HG03442 (cell line): ENCODE data around the gene ZBTB20.

ENCODE experiments used
- ATAC-seq: cut with Tn5 transposase; IDR thresholded peaks from one replicate; pipeline ENCODE4 v1.9.1; 2021; ENCODE audit warnings: mild to moderate bottlenecking, moderate library complexity; ENCODE audit not compliant: unreplicated experiment

Gene ZBTB20

DNA sequence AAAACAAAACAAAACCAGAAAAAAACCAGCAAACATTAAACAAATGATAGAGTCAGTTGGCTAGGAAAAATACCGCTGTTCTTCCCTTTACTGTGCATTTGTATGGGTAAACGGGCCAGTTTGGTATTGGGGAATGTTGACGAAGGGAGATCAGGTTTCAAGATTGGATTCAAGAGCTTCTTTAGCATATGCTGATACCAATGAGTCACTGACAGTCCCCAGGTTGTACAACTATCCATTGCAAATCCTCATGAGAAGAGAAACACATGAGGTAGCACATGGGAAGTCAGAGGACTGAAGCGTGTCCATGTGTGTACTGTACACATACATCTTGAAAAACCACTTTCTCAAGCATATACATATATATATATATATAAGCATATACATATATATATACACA lies 827.6 kb downstream of the ZBTB20 start:
- no peak for ATAC-seq

DNA sequence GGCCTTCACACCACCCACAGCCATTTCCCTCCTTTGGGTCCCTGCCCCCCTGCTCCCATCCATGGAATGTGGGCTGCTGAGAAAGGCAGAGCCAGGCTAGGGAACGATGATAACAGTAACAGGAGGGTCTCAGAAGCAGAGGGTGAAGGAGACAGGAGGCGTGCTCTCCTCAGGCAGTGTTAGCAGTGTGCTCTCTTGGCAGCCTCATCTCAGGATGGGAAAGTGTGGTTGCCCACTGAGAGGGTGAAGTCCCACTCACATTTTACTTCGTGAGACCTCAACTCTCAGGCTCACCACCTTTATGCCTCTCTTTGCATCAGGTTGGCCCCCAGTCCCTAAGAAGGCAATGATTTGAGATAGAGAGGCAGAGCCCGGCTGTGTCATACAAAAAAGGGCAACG lies 828.8 kb downstream of the ZBTB20 start:
- no peak for ATAC-seq

DNA sequence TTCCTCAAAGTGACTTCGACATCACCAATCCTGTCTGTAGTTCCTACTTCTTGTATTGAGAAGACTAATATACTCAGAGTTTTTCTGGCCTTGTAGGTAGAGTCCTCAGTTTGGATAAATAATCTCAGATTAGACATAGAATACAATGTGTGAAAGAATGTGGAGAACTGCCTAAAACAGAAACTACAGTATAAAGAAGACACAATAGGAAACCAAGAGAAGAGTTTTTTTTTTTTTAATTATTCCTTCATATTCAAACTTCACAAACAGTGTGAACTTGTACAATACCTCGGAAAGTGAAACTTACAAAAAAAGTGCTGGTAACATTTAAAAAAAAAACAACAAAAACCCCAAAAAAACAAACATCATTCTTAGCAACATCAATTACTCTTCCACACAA lies 832.8 kb downstream of the ZBTB20 start:
- ATAC-seq = no peak

DNA sequence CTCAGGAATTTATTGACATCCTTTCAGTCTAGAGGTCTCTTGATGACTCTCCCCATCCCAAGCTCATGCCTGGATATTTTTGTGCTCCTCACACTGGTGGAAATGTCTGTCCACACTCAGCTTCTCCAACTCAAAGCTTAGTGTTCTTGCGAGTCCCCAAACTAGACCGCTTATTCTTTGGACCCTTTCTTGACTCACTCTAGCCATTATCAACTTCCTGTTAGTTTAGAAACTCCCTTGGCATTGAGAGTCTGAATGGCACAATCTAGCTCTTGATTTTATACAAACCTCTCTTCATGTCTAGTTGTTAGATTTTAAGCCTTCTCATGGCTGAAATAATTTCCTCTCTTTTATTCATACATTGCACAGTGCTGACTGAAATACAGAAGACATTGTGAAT lies 833.7 kb downstream of the ZBTB20 start:
- ATAC-seq = no peak

DNA sequence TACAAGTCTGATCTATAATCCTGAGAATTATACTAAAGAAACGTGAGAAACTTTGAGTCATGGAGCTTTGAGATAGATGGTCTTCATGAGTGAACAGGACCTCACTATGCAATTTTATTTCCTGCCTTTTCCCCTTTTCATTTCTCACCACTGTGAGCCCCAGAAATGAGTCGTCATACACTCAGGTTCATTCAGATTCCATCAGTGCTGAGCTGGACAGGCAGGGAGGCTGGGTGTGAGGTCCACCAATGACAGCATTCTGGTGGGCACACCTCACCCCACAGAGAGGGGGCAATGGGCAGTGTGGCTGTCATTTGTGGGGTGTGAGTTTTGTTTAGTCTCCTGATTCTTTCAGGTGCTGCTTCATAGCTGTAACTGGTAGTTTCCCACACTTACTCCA lies 836.4 kb downstream of the ZBTB20 start:
- ATAC-seq = no peak

DNA sequence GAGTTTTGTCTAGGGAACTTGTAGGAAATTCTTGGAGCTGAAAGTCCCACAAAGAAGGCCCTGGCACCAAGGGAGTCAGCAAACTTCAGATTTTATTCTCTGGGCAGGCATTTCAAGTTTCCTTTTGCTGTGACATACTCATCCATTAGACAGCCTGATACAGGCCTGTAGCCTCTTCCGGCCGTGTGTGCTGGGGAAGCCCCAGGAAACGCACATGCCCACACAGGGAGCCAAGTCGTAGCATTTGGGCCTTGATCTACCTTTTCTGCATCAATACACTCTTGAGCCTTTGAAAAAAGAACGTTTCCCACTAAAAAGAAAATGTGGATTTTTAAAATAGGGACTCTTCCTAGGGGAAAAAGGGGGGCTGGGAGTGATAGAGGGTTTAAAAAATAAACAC lies 838.3 kb downstream of the ZBTB20 start:
- peak; percentile 88 for ATAC-seq

DNA sequence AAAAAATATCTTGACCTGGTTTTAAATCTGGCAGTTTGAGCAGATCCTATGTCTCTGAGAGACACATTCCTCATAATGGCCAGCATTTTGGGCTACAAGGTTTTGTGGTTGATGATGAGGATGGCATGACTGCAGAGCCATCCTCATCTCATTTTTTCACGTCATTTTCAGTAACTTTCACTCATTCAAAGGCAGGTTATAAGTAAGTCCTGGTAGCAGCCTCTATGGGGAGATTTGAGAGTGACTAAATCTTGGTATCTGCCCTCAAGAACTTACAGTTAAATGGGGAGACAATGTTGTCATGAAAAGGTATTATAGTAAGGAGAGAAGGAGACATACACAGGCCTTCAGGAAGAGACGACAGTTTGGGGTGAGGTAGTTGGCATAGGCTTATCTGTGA lies 838.7 kb downstream of the ZBTB20 start:
- ATAC-seq = peak; percentile 10

DNA sequence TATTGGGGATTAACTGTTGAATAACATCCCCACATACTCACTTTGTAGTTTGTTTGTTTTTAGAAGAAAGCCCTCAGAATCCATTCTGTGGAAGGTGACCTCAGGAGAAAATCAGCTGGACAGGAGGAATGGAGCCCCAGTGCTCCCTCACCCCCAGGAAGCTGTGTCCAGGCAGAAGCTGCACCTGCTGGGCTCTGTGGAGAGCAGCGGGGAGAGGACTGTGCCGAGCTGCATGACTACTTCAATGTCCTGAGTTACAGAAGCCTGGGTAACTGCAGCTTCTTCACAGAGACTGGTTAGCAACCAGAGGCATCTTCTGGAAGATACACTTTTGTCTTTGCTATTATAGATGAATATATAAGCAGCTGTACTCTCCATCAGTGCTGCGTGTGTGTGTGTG lies 839.3 kb downstream of the ZBTB20 start:
- ATAC-seq = no peak

DNA sequence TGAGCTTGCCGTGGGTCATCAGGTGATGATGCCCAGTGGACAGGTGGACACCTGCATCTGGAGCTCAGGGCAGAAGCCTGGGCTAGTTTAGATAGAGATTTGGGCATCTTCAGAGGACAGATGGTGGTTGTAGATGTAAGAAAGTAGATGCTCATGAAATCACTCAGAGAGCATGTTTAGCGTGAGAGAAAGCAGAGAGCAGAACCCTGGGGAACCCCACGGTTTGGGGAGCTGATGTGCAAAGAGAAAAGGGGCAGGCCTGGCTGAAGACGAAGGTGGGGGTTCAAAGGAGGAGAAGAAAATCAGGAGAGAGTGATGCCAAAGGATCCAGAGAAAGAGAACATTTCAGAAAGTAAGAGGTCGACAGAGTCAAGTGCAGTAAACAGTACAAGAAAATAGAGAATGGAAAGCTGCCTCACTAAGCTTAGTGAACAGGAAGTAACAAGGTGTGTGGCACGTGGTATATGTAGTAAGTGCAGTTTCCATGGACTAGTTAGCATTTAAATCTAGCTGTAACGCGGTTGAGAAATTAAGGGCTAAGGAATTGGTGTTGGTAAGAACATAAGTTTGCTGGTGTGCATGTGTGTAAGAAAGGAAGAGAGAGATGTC lies 839.8 kb downstream of the ZBTB20 start:
- ATAC-seq = peak; percentile 41

DNA sequence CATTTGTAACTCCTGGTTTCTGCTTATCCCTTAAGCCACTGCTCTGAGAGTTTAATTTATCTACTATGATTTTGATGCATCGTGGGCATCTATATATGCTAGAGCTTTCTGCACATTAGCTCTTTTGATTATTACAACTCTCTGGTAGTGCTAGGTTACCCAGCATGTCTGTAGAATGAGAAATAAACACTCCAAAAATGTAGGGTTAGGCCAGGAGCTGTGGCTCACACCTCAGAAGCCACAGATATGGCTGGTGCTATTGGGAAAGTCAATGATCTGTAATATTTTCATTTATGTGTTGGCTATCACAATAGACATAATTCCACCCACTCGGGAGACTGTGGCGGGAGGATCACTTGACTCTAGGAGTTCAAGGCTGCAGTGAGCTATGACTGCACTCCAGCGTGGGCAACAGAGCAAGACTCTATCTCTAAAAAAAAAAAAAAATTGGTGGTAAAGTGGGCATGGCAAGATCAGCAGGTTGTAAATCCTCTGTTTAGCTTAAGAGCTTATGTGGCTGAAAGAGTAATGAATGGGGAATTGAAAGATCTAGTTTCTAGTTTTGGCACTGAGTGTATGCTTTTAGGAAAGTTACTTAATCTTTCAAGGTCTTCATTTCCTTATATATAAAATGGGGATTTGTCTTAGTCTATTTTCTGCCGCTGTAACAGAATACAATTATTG lies 847.0 kb downstream of the ZBTB20 start:
- ATAC-seq = peak; percentile 49

DNA sequence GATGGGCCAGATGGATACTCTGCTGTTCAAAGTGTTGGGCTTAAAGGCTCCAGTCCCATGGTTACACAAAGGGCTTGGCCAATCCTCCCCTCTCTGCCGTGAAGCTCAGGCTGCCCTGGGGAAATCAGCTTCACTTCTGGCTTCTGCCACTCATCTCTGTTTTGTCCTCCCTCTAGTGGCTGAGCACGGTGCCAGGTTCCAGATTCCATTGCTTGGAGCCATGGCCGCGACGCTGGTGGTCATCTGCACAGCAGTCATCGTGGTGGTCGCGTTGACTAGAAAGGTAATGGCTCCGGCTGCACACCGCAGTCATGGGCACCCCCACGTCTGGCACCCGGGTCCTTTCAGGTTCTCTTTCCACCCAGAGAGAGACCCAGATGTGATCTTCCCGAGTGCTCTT lies 847.7 kb downstream of the ZBTB20 start:
- peak; percentile 49 for ATAC-seq

DNA sequence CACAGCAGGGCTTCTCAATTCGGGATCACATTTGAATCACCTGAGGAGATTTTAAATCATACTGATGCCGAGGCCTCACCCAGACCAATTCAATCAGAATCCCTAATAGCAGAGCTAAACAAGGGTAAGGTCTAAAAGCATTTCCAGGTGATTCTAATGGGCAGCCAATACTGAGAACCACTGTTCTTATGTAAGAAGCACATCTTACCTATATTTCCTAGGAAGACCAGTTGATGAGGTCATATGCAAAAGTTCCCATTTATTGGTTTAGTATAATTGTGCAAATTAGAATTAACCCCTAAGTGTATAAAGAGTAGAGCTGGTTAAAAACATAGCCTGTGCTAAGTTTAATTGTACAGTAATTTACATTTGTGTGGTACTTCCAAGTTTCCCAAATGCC lies 851.1 kb downstream of the ZBTB20 start:
- no peak for ATAC-seq

DNA sequence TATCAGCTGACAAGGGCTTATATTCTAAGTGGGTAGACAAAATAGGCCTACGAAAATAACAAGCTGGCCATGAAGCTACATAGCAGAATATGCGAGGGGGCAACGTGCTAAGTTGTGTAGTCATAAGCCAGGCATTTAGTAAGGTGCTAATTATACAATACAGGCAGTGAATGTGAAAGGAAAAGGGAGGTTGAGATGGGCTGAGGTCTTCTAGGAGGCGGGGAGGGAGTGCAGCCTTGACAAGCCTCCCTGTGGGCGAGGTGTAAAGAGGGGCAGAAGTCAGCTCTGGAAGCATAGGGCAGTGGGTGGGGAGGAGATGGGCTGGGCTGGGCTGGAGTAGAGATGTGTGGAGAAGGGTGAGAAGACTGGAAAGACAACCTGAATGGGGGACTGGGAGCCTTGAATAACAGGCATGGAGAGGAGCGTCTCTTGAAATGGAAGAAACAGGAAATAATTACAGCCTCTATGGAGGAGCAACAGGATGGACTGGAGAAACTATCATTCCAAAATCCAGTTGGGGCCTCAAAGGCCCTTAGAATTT lies 852.1 kb downstream of the ZBTB20 start:
- ATAC-seq = no peak

DNA sequence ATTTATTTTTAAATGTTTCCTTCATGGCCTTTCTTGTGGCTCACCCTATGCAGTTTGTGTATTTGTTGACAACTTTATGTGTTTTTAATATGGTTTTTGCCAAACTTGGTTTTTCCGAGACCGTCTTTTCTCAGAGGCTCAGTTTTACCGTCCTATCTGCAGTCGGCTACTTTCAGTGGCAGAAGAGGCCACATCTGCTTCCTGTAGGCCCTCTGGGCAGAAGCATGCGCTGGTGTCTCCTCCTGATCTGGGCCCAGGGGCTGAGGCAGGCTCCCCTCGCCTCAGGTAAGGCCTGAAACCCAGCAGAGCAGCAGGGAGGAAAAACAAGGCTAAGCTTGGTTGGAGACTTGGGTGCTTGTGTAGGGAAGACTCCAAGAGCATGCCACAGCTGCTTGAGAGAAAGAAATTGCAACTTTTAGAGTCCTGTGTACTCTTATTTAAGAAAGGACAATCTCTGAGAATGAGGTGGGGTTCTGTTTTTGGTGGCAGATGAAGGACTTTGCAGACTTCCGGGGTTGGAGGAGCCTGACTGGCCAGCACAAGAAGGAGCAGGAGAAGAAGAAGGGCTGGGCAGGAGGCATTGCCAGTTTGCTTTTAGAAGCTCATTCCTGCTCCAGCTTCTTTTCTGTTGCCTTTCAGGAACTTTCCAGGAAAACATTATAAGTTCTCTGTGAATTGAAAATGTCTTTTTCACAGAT lies 853.1 kb downstream of the ZBTB20 start, which contains the start of gene TIGIT:
Gene TIGIT, plus strand, starts transcription at position 191 of the 698 bp plus-strand sequence. Its CDS starts 34 bp downstream, at position 225.
- no peak for ATAC-seq

DNA sequence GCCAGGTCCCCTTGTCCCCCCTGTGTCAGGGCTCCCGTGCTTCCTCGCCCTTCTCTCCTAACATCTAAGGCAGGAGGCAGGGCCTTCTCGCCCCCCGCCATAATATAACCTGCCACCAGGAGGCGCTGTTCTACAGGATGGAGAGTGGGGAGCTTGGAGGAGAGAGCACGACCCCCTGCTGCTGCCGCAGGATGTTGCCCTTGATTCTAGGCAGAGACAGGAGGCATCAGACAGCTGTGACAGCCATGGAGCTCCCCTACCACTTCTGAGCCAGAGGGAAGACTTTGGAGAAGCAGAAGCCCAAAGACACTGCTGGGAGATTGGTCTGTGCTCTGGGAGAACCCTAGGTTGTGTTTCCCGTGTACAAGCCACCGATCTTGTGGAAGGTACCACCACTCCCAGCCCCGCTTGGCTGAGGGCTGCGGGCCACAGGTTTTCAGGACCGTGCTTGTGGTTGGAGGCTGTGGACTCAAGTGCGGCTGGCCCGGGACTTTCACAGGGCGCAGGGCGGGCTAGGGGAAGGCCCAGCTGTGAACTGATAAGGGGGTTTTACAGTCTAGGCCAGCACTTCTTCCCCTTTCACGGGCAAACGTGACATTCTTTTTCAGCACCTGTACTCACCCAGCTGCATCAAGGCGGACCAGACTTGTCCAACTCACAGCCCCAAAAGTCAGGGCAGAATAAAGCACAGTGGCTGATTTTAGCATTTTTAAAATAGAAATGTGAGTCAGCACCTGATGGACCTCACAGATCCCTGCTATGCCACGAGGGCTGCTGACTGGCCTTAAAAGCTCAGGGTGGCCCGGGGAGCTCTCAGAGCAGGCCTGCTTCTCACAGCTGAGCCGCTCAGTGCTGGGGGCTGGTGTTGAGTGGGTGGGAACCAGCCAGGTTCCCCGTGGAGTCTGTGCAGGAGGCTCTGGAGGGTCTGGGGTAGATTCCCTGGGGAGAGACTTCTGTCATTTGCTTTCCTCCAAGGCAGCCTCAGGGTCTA lies 855.9 kb downstream of the ZBTB20 start:
- peak; percentile 88 for ATAC-seq

DNA sequence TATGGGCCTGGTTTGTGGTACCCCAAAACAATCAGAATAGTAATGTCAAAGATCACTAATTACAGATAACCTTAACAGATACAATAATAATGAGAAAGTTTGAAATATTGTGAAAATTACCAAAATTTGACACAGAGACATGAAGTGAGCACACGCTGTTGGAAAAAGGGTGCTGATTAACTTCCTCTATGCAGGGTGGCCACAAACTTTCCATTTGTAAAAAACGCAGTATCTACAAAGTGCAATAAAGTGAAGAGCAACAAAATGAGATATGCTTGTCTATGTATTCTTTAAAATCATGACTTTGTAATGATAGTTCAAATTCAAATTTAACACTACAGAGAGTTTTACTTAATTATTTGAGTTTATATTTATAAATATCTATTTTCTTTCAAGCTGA lies 860.8 kb downstream of the ZBTB20 start:
- ATAC-seq = no peak

DNA sequence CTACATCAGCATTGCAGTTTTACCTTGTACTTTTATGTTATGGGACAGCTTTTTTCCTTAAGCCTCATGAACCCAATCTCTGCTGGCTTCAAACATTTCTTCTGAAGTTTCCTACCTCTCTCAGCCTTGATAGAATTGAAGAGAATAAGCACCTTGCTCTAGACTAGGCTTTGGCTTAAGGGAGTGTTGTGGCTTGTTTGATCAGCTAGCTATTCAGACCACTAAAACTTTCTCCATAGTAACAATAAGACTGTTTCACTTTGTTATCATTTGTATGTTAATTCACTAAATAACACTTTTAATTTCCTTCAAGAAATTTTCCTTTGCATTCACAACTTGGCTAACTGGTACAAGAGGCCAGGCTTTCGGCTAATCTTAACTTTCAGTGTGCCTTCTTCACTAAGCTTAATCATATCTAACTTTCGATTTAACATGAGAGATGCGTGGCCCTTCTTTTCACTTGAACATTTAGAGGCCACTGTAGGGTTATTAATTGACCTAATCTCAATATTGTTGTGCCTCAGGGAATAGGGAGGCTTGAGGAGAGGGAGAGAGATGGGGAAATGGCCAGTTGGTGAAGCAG lies 861.3 kb downstream of the ZBTB20 start:
- ATAC-seq = no peak

DNA sequence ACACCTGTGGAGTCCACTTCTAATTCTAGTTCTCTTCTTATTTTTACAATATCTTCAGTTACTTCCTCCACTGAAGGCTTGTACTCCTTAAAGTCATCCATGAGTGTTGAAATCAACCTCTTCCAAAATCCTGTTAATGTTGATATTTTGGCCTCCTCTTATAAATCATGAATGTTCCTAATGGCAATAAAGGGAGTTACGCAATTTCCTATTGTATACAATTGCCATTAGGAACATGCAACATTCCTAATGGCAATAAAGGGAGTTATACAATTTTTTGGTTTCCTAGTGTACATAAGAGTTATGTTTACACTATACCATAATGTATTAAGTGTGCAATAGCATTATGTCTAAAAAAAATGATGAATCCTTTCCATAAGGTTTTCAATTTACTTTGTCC lies 862.4 kb downstream of the ZBTB20 start:
- no peak for ATAC-seq
